K562 (cell line): ENCODE results near the gene TCEANC. TPM values are rescaled to one million over a fixed set of nuclear protein-coding genes. Genes with fewer than 3 reads are reported as not detected.

Experiments
- ARID2 ChIP-seq: fragments of 450-650 bp; IDR thresholded peaks from 2 replicates; pipeline ENCODE4 v1.6.1; 2017; ENCODE audit warnings: antibody characterized with exemption, mild to moderate bottlenecking
- DMBX1 ChIP-seq: fragments of 250-450 bp; sonication (Bioruptor Pico); IDR thresholded peaks from 2 replicates; pipeline ENCODE4 v1.8.0; 2022; ENCODE audit warnings: inconsistent platforms, mild to moderate bottlenecking, moderate library complexity, borderline replicate concordance
- MAZ ChIP-seq, 2 experiments: fragments of 450-650 bp in 1 of 2; sonication (generic) in 1 of 2; formaldehyde crosslinking; IDR thresholded peaks in 1 of 2; conservative IDR thresholded peaks in 1 of 2; 2 replicates each; pipeline versions ENCODE4 v1.4.0 to v1.5.0; 2020; ENCODE audit warnings: mild to moderate bottlenecking in 1 of 2, missing genetic modification reagents in 1 of 2
- MCM5 ChIP-seq: fragments of 450-650 bp; IDR thresholded peaks from 2 replicates; pipeline ENCODE4 v1.6.1; 2016; ENCODE audit warnings: low read depth
- NFXL1 ChIP-seq: fragments of 450-650 bp; formaldehyde crosslinking; IDR thresholded peaks from 2 replicates; pipeline ENCODE4 v1.4.0; 2021; ENCODE audit warnings: mild to moderate bottlenecking
- NFYB ChIP-seq: IDR thresholded peaks from 2 replicates; pipeline ENCODE4 v1.6.1; 2011; ENCODE audit warnings: mild to moderate bottlenecking, moderate library complexity; ENCODE audit not compliant: insufficient read length; ENCODE audit errors: extremely low read depth
- NR2F6 ChIP-seq: fragments of 450-650 bp; formaldehyde crosslinking; IDR thresholded peaks from 2 replicates; pipeline ENCODE4 v1.4.0; 2020; ENCODE audit warnings: mild to moderate bottlenecking
- POLR2B ChIP-seq: fragments of 450-650 bp; IDR thresholded peaks from 2 replicates; pipeline ENCODE4 v1.6.1; 2018; ENCODE audit warnings: low read depth; ENCODE audit not compliant: partially characterized antibody
- POU5F1 ChIP-seq: fragments of 150-350 bp; IDR thresholded peaks from 2 replicates; pipeline ENCODE4 v1.6.1; 2014; ENCODE audit warnings: borderline replicate concordance, low read length, low read depth, mild to moderate bottlenecking; ENCODE audit not compliant: partially characterized antibody
- SIX5 ChIP-seq, 2 experiments: IDR thresholded peaks; 2 replicates each; pipeline ENCODE4 v1.6.1; 2011; ENCODE audit warnings: low read length in 2 of 2, borderline replicate concordance in 1 of 2, low read depth in 1 of 2, mild to moderate bottlenecking in 1 of 2, moderate library complexity in 1 of 2; ENCODE audit not compliant: insufficient read depth in 1 of 2
- ZBTB33 ChIP-seq: sonication (generic); formaldehyde crosslinking; IDR thresholded peaks from 2 replicates; pipeline ENCODE4 v1.8.1; 2023; ENCODE audit warnings: mild to moderate bottlenecking, missing genetic modification reagents
- ZNF143 ChIP-seq: sonication (generic); formaldehyde crosslinking; IDR thresholded peaks from 2 replicates; pipeline ENCODE4 v1.9.0; 2022; ENCODE audit warnings: mild to moderate bottlenecking, missing genetic modification reagents
- ZNF184 ChIP-seq: sonication (generic); formaldehyde crosslinking; IDR thresholded peaks from 2 replicates; pipeline ENCODE4 v1.5.0; 2020; ENCODE audit warnings: missing genetic modification reagents
- ZNF3 ChIP-seq: fragments of 250-450 bp; sonication (Bioruptor Pico); IDR thresholded peaks from 2 replicates; pipeline ENCODE4 v1.5.0; 2021; ENCODE audit warnings: mild to moderate bottlenecking, moderate library complexity
- ZNF431 ChIP-seq: sonication (generic); formaldehyde crosslinking; IDR thresholded peaks from 2 replicates; pipeline ENCODE4 v1.8.0; 2022; ENCODE audit warnings: mild to moderate bottlenecking, missing genetic modification reagents
- polyA plus RNA-seq, 8 experiments: library from polyadenylated mRNA; depleted of rRNA in 4 of 8; stranded (reverse) in 5 of 8; unstranded in 3 of 8; fragments of >200 nt; fragmentation: Nextera tagmentation in 2 of 8; fragmentation: Illumina TruSeq in 1 of 8; extraction: Ambion mirVana in 2 of 8; extraction: Trizol in 1 of 8; gene quantifications; 2 replicates each; pipeline versions ENCODE4 v1.2.1 to v1.2.3, GENCODE V29; 2011 to 2014; ENCODE audit warnings: inconsistent platforms in 1 of 8, missing spikeins in 1 of 8
- total RNA-seq, 7 experiments: library from RNA; depleted of rRNA in 6 of 7; stranded (reverse); fragments of >200 nt in 6 of 7; fragmentation: Illumina TruSeq in 2 of 7; extraction: Trizol in 2 of 7; gene quantifications; 2 replicates each; pipeline versions ENCODE4 v1.2.1 to v1.2.3, GENCODE V29; 2011 to 2021; ENCODE audit warnings: low replicate concordance in 1 of 7
- TF ChIP-seq, protein P1 (sequence below): fragments of 450-650 bp; IDR thresholded peaks from 2 replicates; pipeline ENCODE4 v1.6.1; 2016; ENCODE audit warnings: mild to moderate bottlenecking, moderate library complexity

TCEANC gene
- total and polyA plus RNA-seq, 9 of the 15 experiments (the other 6 are each of a cell fraction or from before 2014, with no cell fraction given), result 1.2 to 2.8 (median 2.0) TPM

DNA sequence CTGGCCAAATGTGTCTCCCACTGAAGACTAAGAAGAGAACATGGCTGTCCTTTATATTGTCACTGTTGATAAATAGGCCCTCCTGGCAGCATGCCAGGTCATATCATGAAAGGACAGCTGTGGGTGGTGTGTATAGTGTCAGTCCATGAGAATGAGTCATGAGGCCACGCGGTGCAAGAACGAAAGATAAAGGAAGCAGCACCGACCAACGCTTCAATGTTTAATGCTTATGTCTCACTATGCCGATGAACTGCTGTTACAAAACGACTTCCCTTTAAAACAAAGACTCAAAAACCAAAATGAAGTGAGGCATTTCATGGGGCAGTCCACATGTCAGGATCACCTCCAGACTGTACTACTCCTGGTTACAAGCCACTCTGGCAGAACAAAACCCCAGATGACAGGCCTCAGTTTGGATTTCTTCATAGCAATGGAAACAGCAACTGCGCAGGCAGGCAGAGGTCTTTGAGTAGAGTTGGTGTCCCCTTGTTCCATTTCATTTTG lies 5.2 kb upstream of the TCEANC start (continued):
- TF ChIP-seq, protein P1, sequence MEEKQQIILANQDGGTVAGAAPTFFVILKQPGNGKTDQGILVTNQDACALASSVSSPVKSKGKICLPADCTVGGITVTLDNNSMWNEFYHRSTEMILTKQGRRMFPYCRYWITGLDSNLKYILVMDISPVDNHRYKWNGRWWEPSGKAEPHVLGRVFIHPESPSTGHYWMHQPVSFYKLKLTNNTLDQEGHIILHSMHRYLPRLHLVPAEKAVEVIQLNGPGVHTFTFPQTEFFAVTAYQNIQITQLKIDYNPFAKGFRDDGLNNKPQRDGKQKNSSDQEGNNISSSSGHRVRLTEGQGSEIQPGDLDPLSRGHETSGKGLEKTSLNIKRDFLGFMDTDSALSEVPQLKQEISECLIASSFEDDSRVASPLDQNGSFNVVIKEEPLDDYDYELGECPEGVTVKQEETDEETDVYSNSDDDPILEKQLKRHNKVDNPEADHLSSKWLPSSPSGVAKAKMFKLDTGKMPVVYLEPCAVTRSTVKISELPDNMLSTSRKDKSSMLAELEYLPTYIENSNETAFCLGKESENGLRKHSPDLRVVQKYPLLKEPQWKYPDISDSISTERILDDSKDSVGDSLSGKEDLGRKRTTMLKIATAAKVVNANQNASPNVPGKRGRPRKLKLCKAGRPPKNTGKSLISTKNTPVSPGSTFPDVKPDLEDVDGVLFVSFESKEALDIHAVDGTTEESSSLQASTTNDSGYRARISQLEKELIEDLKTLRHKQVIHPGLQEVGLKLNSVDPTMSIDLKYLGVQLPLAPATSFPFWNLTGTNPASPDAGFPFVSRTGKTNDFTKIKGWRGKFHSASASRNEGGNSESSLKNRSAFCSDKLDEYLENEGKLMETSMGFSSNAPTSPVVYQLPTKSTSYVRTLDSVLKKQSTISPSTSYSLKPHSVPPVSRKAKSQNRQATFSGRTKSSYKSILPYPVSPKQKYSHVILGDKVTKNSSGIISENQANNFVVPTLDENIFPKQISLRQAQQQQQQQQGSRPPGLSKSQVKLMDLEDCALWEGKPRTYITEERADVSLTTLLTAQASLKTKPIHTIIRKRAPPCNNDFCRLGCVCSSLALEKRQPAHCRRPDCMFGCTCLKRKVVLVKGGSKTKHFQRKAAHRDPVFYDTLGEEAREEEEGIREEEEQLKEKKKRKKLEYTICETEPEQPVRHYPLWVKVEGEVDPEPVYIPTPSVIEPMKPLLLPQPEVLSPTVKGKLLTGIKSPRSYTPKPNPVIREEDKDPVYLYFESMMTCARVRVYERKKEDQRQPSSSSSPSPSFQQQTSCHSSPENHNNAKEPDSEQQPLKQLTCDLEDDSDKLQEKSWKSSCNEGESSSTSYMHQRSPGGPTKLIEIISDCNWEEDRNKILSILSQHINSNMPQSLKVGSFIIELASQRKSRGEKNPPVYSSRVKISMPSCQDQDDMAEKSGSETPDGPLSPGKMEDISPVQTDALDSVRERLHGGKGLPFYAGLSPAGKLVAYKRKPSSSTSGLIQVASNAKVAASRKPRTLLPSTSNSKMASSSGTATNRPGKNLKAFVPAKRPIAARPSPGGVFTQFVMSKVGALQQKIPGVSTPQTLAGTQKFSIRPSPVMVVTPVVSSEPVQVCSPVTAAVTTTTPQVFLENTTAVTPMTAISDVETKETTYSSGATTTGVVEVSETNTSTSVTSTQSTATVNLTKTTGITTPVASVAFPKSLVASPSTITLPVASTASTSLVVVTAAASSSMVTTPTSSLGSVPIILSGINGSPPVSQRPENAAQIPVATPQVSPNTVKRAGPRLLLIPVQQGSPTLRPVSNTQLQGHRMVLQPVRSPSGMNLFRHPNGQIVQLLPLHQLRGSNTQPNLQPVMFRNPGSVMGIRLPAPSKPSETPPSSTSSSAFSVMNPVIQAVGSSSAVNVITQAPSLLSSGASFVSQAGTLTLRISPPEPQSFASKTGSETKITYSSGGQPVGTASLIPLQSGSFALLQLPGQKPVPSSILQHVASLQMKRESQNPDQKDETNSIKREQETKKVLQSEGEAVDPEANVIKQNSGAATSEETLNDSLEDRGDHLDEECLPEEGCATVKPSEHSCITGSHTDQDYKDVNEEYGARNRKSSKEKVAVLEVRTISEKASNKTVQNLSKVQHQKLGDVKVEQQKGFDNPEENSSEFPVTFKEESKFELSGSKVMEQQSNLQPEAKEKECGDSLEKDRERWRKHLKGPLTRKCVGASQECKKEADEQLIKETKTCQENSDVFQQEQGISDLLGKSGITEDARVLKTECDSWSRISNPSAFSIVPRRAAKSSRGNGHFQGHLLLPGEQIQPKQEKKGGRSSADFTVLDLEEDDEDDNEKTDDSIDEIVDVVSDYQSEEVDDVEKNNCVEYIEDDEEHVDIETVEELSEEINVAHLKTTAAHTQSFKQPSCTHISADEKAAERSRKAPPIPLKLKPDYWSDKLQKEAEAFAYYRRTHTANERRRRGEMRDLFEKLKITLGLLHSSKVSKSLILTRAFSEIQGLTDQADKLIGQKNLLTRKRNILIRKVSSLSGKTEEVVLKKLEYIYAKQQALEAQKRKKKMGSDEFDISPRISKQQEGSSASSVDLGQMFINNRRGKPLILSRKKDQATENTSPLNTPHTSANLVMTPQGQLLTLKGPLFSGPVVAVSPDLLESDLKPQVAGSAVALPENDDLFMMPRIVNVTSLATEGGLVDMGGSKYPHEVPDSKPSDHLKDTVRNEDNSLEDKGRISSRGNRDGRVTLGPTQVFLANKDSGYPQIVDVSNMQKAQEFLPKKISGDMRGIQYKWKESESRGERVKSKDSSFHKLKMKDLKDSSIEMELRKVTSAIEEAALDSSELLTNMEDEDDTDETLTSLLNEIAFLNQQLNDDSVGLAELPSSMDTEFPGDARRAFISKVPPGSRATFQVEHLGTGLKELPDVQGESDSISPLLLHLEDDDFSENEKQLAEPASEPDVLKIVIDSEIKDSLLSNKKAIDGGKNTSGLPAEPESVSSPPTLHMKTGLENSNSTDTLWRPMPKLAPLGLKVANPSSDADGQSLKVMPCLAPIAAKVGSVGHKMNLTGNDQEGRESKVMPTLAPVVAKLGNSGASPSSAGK, result peak; percentile 95
- no peak for TF ChIP-seq SIX5 (IDR thresholded peaks at IDR 0.05; ENCODE audit: borderline replicate concordance in 1 of 2, insufficient read depth in 1 of 2, low read depth in 1 of 2, low read length in 2 of 2)
- no peak for TF ChIP-seq ZNF431
- TF ChIP-seq NFYB, result no peak
- no peak for TF ChIP-seq NR2F6 (CRISPR knock-in tag)
- no peak for TF ChIP-seq NFXL1 (CRISPR knock-in tag)
- no peak for TF ChIP-seq ZNF3 (CRISPR knock-in tag)
- peak; percentile 47 for TF ChIP-seq POLR2B
- no peak for TF ChIP-seq ZNF143 (CRISPR knock-in tag)
- peak; percentile 84 for TF ChIP-seq DMBX1 (CRISPR knock-in tag)
- 0 out of 4 replicates have a peak, but pooled peaks of 1 of the 2 experiments have one; percentile 20 for TF ChIP-seq MAZ (CRISPR knock-in tag; conservative IDR thresholded peaks at IDR 0.05 in 1 of 2, IDR thresholded peaks at IDR 0.05 in 1 of 2)
- TF ChIP-seq ARID2, result no peak
- peak; percentile 67; the same call in 1 of the 2 replicates for TF ChIP-seq ZBTB33 (CRISPR knock-in tag)
- TF ChIP-seq POU5F1, result no peak
- TF ChIP-seq MCM5, result no peak
- no peak for TF ChIP-seq ZNF184 (CRISPR knock-in tag)
